IPS-18a (cell line): ENCODE results near the gene AIF1.

ENCODE experiments used
- H3K27ac ChIP-seq: one replicate; pipeline ENCODE4 v1.5.1; 2013; ENCODE audit warnings: low read length
- H3K27me3 ChIP-seq: one replicate; pipeline ENCODE4 v1.6.1; 2013; ENCODE audit warnings: mild to moderate bottlenecking, low read length; ENCODE audit not compliant: control insufficient read depth, insufficient read depth
- H3K36me3 ChIP-seq: one replicate; pipeline ENCODE4 v1.6.1; 2013; ENCODE audit warnings: low read depth, low read length; ENCODE audit not compliant: control insufficient read depth
- H3K4me1 ChIP-seq: one replicate; pipeline ENCODE4 v1.6.1; 2013; ENCODE audit warnings: low read depth, low read length; ENCODE audit not compliant: control insufficient read depth
- H3K4me3 ChIP-seq: one replicate; pipeline ENCODE4 v1.5.1; 2013; ENCODE audit warnings: low read length
- H3K9ac ChIP-seq: one replicate; pipeline ENCODE4 v1.6.1; 2013; ENCODE audit warnings: mild to moderate bottlenecking, low read length, moderate library complexity
- H3K9me3 ChIP-seq: one replicate; pipeline ENCODE4 v1.6.1; 2013; ENCODE audit warnings: low read depth, low read length; ENCODE audit not compliant: control insufficient read depth

AIF1 gene

GRCh38 chr6:31657406-31658157 is 42.5 kb downstream of the AIF1 start:
- H3K4me1 ChIP-seq: peaks cover 3% of the 10 kb centered on the region

DNA sequence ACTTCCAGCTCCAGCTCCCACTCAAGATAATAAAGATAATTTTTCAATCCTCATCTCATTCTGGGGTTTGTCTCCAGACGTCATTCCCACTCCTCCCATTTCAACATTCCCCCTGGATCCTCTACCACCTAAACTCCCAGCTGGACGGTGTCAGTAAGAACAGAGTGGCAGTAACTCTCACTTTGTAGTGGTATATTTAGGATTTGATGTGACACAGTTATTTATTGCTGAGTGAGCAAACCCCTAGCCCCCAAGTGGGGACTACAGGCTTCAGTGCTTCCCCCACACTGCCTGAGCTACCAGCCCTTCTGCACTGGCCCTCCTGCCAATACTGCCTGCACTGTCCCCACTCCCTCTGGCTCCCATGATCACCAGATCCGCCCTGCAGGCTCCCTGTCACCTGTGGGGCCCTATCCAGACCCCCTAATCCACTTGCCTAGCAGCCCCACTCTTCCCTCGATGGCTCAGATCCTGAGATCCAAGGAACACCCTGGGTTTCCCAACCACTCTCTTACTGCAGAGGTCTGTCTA is 43.2 kb downstream of the AIF1 start:
- Histone ChIP-seq H3K36me3 (peaks cover 6% of the 10 kb centered on the region), H3K4me3 (no peak overlapping the region), H3K4me1 (peaks cover 3% of the 10 kb centered on the region), H3K27me3 (no peaks in the 10 kb centered on the region), H3K9me3 (no peaks in the 10 kb centered on the region), H3K9ac (no peak overlapping the region), H3K27ac (no peak overlapping the region)

More at GRCh38 chr6:31657406-31658157, 42.5 kb downstream of the AIF1 start:
- H3K9me3 ChIP-seq: no peaks in the 10 kb centered on the region
- no peak overlapping the region for H3K4me3 ChIP-seq
- H3K36me3 ChIP-seq: peaks cover 5% of the 10 kb centered on the region
- no peak overlapping the region for H3K9ac ChIP-seq
- H3K27me3 ChIP-seq: no peaks in the 10 kb centered on the region
- no peak overlapping the region for H3K27ac ChIP-seq

DNA sequence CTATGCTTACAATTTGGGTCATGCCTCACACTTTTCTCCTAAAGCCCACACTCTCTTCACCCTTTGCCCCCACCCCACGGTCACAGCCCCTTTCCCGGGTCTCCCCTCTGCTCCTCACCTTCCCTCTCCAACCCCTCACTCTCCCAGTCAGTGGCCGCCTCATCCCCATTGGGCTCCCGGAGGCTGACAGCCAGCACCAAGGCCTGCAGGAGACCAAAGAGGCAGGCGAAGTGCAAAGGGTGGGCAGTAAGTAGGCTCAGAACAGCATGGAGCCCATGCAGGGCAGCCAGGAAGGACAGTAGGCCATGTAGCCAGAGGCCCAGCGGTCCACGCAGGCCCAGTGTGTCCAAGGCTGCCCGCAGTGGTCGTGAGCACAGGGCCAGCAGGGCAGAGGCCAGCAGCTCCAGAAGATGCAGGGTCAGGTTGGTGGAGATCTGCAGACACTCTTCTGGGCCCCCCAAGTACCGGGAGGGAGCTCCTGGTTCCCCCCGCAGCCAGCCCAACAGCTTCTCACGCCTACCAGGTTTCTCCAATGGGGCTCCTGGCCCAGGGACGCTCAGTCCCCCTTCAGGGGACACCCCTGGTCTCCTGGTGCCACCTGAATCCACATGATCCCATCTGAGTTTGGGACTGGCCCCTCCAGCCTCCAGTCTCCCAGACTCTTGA is 44.1 kb downstream of the AIF1 start:
- Histone ChIP-seq H3K9me3 (no peaks in the 10 kb centered on the region), H3K27me3 (no peaks in the 10 kb centered on the region), H3K36me3 (peaks cover 11% of the 10 kb centered on the region), H3K4me3 (peak overlapping the region; percentile 69), H3K4me1 (peaks cover 6% of the 10 kb centered on the region), H3K9ac (peak overlapping the region; percentile 81), H3K27ac (no peak overlapping the region)

DNA sequence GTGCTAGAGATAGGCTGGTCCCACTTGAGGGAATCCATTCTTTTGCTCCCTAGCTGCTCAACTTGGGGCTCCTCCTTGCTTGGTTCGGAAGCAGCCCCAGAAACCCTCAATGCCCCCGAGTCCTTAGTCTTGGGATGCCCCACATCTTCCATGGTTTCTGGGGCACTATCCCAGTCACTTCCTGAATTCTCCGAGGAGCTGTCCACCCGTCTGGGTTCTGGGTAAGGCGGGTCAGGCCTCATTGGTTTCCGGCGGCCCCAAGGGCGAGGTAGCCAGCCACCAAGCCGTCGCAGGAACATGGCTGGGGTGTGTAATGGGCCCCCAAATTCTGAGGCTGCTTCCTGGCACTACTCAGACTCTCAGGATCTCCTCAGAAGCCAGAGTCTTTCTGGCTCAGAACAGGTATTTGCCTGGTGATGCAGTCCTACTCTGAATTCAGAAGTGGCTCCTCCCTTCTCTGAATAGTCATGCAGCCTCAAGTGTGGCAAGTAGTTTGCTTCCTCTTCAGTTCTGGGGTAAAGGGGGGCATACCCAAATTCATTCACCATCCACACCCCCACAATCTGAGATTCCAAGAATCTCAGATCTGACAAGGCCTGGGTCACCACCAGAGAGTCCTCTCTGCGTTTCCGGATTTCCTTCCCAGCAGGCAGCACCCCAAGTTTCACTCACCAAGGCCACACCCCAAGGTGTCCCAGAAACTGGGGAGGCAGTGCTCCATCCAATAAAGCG is 44.8 kb downstream of the AIF1 start:
- Histone ChIP-seq H3K4me3 (peak overlapping the region; percentile 69), H3K9me3 (no peaks in the 10 kb centered on the region), H3K36me3 (peaks cover 11% of the 10 kb centered on the region), H3K4me1 (peaks cover 6% of the 10 kb centered on the region), H3K27ac (peak overlapping the region; percentile 28), H3K9ac (peak overlapping the region; percentile 81), H3K27me3 (no peaks in the 10 kb centered on the region)

- Histone ChIP-seq H3K27me3 (no peaks in the 10 kb centered on the region), H3K9ac (peak within 1 kb of the TSS; percentile 81), H3K9me3 (no peaks in the 10 kb centered on the region), H3K4me1 (peaks cover 6% of the 10 kb centered on the region), H3K27ac (peak within 1 kb of the TSS; percentile 64), H3K4me3 (peak within 1 kb of the TSS; percentile 69), H3K36me3 (peaks cover 11% of the 10 kb centered on the region)
Observed at GRCh38 chr6:31660381-31661261, 45.6 kb downstream of the AIF1 start, which contains the start of gene C6orf47. TSS of gene C6orf47 (minus strand) at chr6:31660778. CDS start at chr6:31659947, 831 bp downstream.

GRCh38 chr6:31661262-31662123 is 46.5 kb downstream of the AIF1 start:
- Histone ChIP-seq H3K9me3 (no peaks in the 10 kb centered on the region), H3K9ac (peak overlapping the region; percentile 81), H3K36me3 (peaks cover 11% of the 10 kb centered on the region), H3K4me1 (peaks cover 6% of the 10 kb centered on the region), H3K27me3 (no peaks in the 10 kb centered on the region), H3K4me3 (peak overlapping the region; percentile 69), H3K27ac (peak overlapping the region; percentile 64)

GRCh38 chr6:31662124-31662723 is 47.2 kb downstream of the AIF1 start:
- Histone ChIP-seq H3K4me1 (peaks cover 6% of the 10 kb centered on the region), H3K4me3 (no peak overlapping the region), H3K9ac (no peak overlapping the region), H3K27me3 (no peaks in the 10 kb centered on the region), H3K36me3 (peaks cover 16% of the 10 kb centered on the region), H3K9me3 (no peaks in the 10 kb centered on the region), H3K27ac (no peak overlapping the region)

GRCh38 chr6:31663126-31663960 is 48.3 kb downstream of the AIF1 start:
- H3K27ac ChIP-seq: no peak overlapping the region
- H3K9me3 ChIP-seq: no peaks in the 10 kb centered on the region
- H3K4me1 ChIP-seq: peaks cover 6% of the 10 kb centered on the region
- peak overlapping the region; percentile 92 for H3K9ac ChIP-seq
- no peaks in the 10 kb centered on the region for H3K27me3 ChIP-seq
- peaks cover 27% of the 10 kb centered on the region for H3K36me3 ChIP-seq
- peak overlapping the region; percentile 84 for H3K4me3 ChIP-seq

- H3K4me1 ChIP-seq: peaks cover 6% of the 10 kb centered on the region
- H3K4me3 ChIP-seq: peak overlapping the region; percentile 84
- peaks cover 36% of the 10 kb centered on the region for H3K36me3 ChIP-seq
Observed at GRCh38 chr6:31663961-31664789, 49.1 kb downstream of the AIF1 start.

More at GRCh38 chr6:31663961-31664789, 49.1 kb downstream of the AIF1 start:
- Histone ChIP-seq H3K27ac (peak overlapping the region; percentile 87), H3K9ac (peak overlapping the region; percentile 92), H3K27me3 (no peaks in the 10 kb centered on the region), H3K9me3 (no peaks in the 10 kb centered on the region)
